Embryonic facial prominence (tissue), 1 donor: ENCODE results near the gene IL13.
"Not testable (repeated sequence)": the region's sequence is repeated elsewhere in the genome, so short reads cannot be mapped to it uniquely, and the experiment has no call there.

Source experiments
- DNase-seq: peaks from one replicate; pipeline ENCODE4 v3.0.0-alpha.2; 2016; ENCODE audit errors: extremely low spot score

The IL13 gene

DNA sequence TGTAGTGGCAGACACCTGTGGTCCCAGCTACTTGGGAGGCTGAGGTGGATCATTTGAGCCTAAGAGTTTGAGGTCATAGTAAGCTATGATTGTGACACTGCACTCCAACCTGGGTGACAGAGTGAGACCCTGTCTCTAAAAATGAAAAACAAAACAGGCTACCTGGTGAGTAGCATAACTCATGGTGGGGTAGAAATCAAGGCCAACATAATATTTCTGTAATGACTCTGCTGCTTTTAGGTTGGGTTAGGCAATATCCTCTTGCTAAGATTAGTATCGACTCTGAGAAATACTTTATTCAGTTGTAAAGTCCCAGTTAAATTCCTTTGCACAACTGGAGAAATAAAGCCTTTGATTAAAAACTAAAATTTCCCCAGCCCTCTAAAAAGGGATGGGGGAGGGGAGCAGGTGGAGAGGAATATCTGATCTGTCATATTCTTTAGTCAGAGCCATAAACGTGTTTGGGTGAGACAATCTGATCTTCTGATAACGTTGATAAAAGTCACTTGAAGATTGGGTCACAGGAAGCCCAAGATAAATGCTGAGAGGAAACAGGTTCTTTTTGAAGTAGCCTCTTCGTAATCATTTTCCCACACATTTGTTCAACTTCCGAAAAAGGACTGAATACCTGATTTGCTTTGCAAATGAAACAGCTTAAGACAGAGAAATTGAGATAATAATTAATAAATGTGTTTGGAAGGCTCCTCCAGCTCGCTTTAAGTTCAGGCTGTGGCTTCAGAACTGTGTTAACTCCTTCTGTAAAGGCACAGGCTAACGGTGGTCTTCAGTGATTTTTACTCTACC, 30.8 kb downstream of the IL13 start:
- no peak for DNase-seq

- no peak for DNase-seq
Observed at GRCh38 chr5:132689513-132689912, 31.5 kb downstream of the IL13 start.

DNA sequence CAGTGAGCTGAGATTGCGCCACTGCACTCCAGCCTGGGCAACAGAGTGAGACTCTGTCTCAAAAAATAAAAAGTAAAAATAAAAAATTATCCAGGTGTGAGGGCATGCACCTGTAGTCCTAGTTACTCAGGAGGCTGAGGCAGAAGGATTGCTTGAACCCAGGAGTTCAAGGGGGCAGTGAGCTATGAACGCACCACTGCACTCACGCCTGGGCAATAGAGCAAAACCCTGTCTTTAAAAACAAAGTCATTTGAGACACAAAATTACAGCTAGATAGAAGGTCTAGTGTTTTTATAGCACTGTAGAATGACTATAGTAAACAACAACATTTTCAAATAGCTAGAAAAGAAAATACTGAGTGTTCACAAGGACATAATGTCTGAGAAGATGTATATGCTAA, 32.2 kb downstream of the IL13 start:
- no peak for DNase-seq

DNA sequence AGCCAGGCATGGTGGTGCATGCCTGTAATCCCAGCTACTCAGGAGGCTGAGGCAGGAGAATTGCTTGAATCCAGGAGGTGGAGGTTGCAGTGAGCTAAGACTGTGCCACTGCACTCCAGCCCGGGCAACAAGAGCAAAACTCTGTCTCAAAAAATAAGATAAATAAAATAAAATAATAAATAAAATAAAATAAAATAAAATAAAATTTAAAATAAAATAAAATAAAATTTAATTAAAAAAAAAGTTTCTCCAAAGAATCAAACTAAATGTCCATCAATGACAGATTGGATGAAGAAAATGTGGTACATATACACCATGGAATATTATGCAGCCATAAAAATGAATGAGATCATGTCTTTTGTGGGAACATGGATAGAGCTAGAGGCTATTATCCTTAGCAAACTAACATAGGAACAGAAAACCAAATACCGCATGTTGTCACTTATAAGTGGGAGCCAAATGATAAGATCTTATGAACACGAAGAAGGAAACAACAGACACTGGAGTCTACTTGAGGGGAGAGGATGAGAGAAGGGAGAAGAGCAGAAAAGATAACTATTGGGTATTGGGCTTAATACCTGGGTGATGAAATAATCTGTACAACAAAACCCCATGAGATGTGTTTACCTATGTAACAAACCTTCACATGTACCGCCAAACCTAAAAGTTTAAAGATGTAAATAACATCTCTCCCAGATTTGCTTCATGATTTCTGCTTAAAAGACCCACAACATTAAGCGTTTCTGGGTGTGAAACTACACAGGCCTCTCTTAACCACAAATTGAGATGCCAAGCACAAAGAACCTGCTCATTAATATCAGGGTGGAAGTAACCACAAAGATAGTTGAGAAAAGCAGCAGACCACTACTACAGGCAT, 34.0 kb downstream of the IL13 start:
- DNase-seq: not testable (repeated sequence)

DNA sequence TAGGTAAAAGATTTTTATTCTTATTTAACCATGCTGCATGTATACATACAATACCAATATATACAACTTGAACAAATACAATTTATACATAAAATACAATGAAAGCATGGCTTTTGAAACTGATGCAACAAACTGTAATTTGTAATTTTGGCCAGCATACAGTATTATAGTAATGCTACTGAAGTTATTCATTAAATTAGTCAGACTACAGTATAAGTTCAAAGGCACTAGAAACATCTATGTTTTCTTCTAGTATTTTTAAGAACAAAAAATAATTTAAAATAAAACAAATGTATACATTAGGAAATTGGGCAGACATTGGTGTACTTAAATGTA, 34.6 kb downstream of the IL13 start:
- DNase-seq: no peak

DNA sequence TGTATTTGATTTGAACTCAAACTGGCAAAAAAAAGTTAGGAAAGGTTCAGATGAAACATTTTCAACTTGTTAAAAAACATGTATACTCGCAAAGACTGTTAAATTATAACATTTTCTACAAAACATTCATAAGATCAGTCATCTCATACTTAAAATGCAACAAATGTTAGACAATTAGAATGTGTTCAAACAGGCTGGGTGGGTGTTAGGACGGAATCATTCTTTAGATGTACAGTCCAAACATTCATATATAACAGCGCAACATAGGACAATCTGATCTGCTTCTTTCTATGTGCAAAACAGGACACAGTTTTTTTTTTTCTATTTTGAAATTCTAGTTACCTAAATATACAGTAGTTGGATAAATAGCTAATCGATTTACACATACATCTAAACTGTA, 38.0 kb downstream of the IL13 start:
- no peak for DNase-seq

DNA sequence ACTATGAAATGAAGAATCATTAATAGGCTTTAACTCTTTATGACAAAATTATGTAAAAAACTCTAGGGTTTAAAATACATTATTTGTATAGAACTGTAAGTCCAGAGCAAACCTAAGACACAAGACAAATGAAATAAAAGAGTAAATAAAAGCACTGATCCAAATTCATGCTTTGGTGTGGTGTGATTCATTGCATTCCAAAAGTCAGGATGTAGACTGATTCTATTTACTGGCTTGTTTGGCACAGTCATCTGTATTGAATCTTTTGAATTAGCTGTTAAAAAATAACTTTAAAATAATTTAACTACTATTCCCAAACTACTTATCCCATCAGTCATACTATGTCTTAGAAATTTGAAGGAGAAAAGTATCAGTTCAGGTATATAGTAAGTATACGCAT, 46.9 kb downstream of the IL13 start:
- no peak for DNase-seq

DNA sequence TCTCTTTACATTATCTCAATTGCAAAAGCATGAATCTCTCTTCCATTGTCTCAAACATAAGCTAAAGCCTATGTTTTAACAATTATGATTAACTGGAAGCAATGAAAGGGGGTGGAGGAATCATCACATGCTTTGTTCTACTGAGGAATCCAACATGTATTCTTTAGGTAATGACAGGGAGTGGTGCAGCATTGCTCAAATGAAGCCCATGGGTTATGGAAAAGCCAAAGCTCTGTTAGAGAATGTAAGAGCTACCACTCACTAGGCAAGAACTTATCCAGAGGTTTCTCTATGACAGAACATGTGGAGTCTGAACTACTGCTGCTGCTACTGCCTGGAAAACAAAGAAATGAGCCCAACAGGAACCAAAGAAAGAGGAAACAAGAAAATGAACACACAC, 50.7 kb downstream of the IL13 start:
- DNase-seq: no peak
